Peyer's patch (tissue), 4 donors: ENCODE results near the gene KNSTRN.

Experiments
- POLR2A ChIP-seq, 2 donors: fragments of 450-650 bp; IDR thresholded peaks; one replicate each; pipeline ENCODE4 v1.5.1; 2017; ENCODE audit warnings: antibody characterized with exemption in 2 of 2, mild to moderate bottlenecking in 2 of 2, moderate library complexity in 2 of 2
- TF ChIP-seq, protein P1 (sequence below), 6 experiments: fragments of 450-650 bp in 4 of 6; fragments of 200-600 bp in 2 of 6; sonication (generic) in 1 of 6; IDR thresholded peaks; one replicate each; pipeline ENCODE4 v1.5.1; 2017 to 2019; ENCODE audit warnings: antibody characterized with exemption in 6 of 6, mild to moderate bottlenecking in 3 of 6, moderate library complexity in 1 of 6

DNA sequence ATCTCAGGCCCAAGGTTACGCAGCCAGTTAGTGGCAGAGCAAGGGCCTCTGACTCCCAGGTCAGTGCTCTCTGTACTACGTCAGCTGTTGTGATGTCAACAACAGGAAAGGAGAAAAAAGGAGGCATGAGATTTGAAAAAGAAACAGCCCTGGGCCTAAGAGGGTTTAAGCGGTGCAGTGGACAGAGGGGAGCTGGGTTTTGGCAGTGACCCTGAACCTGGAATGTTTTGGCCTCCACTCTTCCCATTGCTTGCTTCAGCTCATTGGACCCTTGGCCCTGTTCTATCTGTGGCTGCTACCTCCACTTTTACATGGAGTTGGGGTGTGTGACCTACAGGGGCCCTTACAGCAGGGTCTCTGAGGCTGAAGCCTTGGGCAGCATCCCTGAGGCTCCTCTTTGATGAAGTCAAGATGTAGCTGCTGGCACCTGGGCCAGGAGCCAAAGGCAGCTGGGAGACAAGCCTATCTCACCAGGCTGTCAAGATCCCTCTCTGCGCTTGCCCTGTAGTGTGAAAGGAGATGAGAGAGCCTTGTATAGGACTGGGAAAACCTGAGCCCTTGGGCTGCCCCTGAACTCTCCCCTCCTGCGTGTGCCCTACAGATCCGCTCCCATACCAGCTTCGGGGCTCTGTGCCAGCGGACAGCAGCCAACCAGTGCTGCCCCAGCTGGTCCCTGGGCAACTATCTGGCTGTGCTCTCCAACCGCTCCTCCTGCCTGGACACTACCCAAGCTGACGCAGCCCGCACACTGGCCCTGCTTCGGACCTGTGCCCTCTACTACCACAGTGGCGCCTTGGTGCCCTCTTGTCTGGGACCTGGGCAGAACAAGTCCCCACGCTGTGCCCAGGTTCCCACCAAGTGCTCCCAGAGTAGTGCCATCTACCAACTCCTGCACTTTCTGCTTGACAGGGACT lies 15.8 kb upstream of the KNSTRN start:
- TF ChIP-seq, protein P1, sequence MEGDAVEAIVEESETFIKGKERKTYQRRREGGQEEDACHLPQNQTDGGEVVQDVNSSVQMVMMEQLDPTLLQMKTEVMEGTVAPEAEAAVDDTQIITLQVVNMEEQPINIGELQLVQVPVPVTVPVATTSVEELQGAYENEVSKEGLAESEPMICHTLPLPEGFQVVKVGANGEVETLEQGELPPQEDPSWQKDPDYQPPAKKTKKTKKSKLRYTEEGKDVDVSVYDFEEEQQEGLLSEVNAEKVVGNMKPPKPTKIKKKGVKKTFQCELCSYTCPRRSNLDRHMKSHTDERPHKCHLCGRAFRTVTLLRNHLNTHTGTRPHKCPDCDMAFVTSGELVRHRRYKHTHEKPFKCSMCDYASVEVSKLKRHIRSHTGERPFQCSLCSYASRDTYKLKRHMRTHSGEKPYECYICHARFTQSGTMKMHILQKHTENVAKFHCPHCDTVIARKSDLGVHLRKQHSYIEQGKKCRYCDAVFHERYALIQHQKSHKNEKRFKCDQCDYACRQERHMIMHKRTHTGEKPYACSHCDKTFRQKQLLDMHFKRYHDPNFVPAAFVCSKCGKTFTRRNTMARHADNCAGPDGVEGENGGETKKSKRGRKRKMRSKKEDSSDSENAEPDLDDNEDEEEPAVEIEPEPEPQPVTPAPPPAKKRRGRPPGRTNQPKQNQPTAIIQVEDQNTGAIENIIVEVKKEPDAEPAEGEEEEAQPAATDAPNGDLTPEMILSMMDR (IDR thresholded peaks at IDR 0.05), result no peak
- no peak for TF ChIP-seq POLR2A (IDR thresholded peaks at IDR 0.05)
